GM10266 (cell line): ENCODE measurements around the gene TMEM258.

Experiments
- DNase-seq: peaks from one replicate; pipeline ENCODE4 v3.0.0; 2012; ENCODE audit errors: extremely low spot score
- CTCF ChIP-seq: IDR thresholded peaks from 2 replicates; pipeline ENCODE4 v1.5.1; 2012; ENCODE audit warnings: mild to moderate bottlenecking, low read depth; ENCODE audit not compliant: control insufficient read depth, insufficient read depth; ENCODE audit errors: missing control alignments

The TMEM258 gene

GRCh38 chr11:61774411-61774810 lies 18.0 kb downstream of the TMEM258 start:
- no peak for TF ChIP-seq CTCF
- no peak for DNase-seq

- no peak for TF ChIP-seq CTCF
- DNase-seq: no peak
Measured at GRCh38 chr11:61773809-61774208, 18.6 kb downstream of the TMEM258 start.

GRCh38 chr11:61773356-61773755 lies 19.0 kb downstream of the TMEM258 start:
- TF ChIP-seq CTCF: no peak
- no peak for DNase-seq

- DNase-seq: no peak
- TF ChIP-seq CTCF: no peak
Measured at GRCh38 chr11:61771985-61772455, 20.4 kb downstream of the TMEM258 start.

GRCh38 chr11:61771195-61771894 lies 21.1 kb downstream of the TMEM258 start:
- no peak for TF ChIP-seq CTCF
- no peak for DNase-seq

GRCh38 chr11:61769946-61770683 lies 22.3 kb downstream of the TMEM258 start:
- no peak for TF ChIP-seq CTCF
- DNase-seq: no peak
